ENCODE results near the gene ERFE.

GRCh38 chr2:238144262-238144661, 14.5 kb upstream of the ERFE start:
- TF ChIP-seq, protein P1, sequence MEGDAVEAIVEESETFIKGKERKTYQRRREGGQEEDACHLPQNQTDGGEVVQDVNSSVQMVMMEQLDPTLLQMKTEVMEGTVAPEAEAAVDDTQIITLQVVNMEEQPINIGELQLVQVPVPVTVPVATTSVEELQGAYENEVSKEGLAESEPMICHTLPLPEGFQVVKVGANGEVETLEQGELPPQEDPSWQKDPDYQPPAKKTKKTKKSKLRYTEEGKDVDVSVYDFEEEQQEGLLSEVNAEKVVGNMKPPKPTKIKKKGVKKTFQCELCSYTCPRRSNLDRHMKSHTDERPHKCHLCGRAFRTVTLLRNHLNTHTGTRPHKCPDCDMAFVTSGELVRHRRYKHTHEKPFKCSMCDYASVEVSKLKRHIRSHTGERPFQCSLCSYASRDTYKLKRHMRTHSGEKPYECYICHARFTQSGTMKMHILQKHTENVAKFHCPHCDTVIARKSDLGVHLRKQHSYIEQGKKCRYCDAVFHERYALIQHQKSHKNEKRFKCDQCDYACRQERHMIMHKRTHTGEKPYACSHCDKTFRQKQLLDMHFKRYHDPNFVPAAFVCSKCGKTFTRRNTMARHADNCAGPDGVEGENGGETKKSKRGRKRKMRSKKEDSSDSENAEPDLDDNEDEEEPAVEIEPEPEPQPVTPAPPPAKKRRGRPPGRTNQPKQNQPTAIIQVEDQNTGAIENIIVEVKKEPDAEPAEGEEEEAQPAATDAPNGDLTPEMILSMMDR (IDR thresholded peaks at IDR 0.05; ENCODE audit: low read length): no peak
- TF ChIP-seq EZH2 (optimal IDR thresholded peaks at IDR 0.05; ENCODE audit: low read depth, low read length): no peak
